ENCODE data around the gene OR2V2. TPM values are rescaled to one million over a fixed set of nuclear protein-coding genes. Genes with fewer than 3 reads are reported as not detected.
"Not testable (repeated sequence)": the region's sequence is repeated elsewhere in the genome, so short reads cannot be mapped to it uniquely, and the experiment has no call there.

Gene OR2V2
- total RNA-seq, 2 experiments from 2014 or later: not detected

DNA sequence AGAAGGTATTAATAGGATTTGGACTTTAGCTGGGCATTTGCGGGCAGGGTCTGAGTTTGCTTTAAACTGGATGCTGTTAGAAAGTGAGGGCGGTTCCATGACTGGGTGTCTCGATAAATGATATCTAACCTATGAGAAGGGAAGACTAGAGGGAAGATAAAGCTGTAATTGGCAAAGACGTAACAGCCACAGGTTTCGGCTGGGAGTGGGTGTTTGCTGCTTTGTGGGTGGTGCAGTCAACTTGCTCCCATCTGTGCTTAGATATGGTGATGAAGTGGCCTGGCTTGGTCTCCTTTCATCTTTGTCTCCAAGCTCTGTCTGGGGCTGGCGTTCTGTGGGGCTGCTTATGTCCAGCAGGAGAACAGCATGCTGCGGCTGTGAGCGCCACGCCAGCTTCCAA, 39.7 kb upstream of the OR2V2 start:
- DNase-seq: no peak
- Mint-ChIP-seq H3K36me3 (ENCODE audit: low read depth) (no peaks in the 10 kb centered on the region), H3K27me3 (ENCODE audit: low read depth) (peaks cover 66% of the 10 kb centered on the region), H3K4me3 (no peak overlapping the region), H3K4me1 (ENCODE audit: low read depth) (peaks cover 5% of the 10 kb centered on the region), H3K9me3 (no peaks in the 10 kb centered on the region), H3K27ac (no peak overlapping the region)
- intact Hi-C loops (cut with micrococcal nuclease): no loop called here
- CTCF ChIA-PET: interaction anchor here (0.6 kb wide), 2 partner anchors 27 to 361 kb away, joined by 4 read pairs; no protein-coding TSS in a partner anchor

DNA sequence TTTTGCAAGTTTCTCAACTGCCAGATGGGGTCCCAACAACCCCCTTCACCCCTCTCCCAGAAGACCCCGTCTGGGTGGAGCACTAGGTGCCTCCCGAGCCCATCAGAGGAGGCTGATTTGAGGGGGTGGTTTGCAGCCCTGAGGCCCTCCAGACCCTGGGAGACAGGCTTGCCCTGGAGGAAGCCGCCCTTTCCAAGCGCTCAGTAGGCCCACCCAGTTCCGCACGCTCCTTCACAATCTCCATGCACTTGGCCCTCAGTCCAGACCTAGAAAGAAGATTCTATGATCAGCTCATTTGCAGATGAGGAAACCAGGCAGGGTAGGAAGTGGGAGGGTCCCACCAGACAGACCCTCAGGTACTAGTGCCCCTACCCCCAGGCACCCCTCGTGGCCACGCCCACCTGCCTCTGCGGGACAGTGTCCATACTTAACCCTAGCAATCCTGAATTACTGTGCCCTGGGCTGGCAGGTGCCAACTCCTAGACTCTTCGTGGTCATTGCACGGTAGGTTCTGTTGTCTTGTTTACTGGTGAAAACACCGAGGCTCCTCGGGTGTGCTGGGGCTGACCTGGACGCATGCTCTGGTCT, 38.7 kb upstream of the OR2V2 start:
- no peak for DNase-seq
- CTCF ChIA-PET: interaction anchor here (0.6 kb wide), 1 partner anchor 362 kb away, joined by 4 read pairs; no protein-coding TSS in a partner anchor
- intact Hi-C loops (cut with micrococcal nuclease): no loop called here
- Mint-ChIP-seq H3K4me1 (ENCODE audit: low read depth) (peaks cover 5% of the 10 kb centered on the region), H3K27me3 (ENCODE audit: low read depth) (peaks cover 64% of the 10 kb centered on the region), H3K4me3 (no peak overlapping the region), H3K36me3 (ENCODE audit: low read depth) (no peaks in the 10 kb centered on the region), H3K27ac (no peak overlapping the region), H3K9me3 (peaks cover 1% of the 10 kb centered on the region)

DNA sequence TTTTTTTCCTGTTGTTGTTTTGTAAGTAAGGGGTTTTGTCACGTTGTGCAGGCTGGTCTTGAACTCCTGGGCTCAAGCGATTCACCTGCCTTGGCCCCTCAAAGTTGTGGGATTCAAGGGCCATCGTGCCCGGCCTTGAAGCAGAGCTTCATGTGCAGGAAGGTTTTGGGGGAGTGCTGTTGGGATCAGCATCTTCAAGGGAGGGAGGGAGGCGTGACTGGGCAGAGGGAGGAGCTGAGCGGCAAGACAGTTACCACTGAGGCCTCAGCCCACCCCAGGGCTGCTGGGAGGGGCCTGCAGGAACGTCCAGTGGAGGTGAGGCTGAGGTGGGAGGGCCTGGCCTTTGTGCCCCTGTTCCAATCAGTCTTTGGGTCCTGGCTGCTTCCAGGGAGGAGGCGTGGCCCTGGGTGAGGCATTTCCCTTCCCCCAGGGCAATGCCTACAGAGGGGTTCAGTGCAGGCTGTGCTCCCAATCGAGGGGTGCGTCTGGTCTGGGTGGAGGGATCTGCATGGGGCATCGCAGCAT, 37.8 kb upstream of the OR2V2 start:
- H3K4me1 Mint-ChIP-seq (ENCODE audit: low read depth): no peaks in the 10 kb centered on the region
- H3K9me3 Mint-ChIP-seq: peaks cover 7% of the 10 kb centered on the region
- CTCF ChIA-PET: no interaction called here
- H3K27me3 Mint-ChIP-seq (ENCODE audit: low read depth): peaks cover 66% of the 10 kb centered on the region
- H3K4me3 Mint-ChIP-seq: no peak overlapping the region
- DNase-seq: no peak
- no peaks in the 10 kb centered on the region for H3K36me3 Mint-ChIP-seq (ENCODE audit: low read depth)
- intact Hi-C loops (cut with micrococcal nuclease): no loop called here
- no peak overlapping the region for H3K27ac Mint-ChIP-seq

DNA sequence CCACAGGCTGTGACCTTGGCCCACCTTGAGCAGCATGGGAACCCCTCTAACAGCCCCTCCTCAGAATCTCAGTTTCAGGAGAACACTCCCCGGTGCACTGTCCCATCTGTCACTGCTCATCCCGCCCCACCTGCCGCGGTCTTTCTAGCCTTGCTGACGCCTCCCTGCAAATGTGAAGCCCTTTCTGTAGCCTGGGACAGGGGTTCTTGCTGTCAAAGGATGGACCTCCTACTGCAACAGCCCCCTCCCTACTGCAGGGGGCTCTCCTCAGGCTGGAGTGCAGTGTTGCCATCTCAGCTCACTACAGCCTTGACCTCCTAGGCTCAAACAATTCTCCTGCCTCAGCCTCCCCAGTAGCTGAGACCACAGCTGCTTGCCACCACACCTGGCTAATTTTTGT, 36.4 kb upstream of the OR2V2 start:
- H3K36me3 Mint-ChIP-seq (ENCODE audit: low read depth): no peaks in the 10 kb centered on the region
- intact Hi-C loops (cut with micrococcal nuclease): no loop called here
- H3K9me3 Mint-ChIP-seq: peaks cover 7% of the 10 kb centered on the region
- DNase-seq: no peak
- H3K27ac Mint-ChIP-seq: no peak overlapping the region
- H3K4me3 Mint-ChIP-seq: no peak overlapping the region
- peaks cover 4% of the 10 kb centered on the region for H3K4me1 Mint-ChIP-seq (ENCODE audit: low read depth)
- H3K27me3 Mint-ChIP-seq (ENCODE audit: low read depth): peaks cover 70% of the 10 kb centered on the region
- CTCF ChIA-PET: no interaction called here

DNA sequence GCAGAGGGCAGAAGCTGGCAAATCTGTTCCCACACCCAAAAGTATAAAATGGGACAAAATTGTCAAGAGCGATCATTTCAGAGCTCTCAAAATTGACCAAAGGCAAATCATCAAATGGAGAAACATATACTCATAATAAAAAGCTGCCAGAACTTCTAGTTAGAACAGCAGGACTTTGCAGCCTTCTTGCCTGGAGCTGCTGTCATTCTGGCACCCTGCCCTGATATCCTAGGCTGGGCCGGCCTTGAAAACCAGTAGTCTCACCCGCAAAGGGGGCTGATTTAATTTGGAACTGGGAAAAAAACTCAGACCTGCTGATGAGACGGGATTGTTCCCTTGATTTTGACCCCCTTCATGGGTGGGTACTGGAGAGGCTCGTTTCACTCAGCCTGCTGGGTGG, 34.9 kb upstream of the OR2V2 start:
- no peak overlapping the region for H3K27ac Mint-ChIP-seq
- DNase-seq: no peak
- intact Hi-C loops (cut with micrococcal nuclease): no loop called here
- H3K4me3 Mint-ChIP-seq: no peak overlapping the region
- peaks cover 74% of the 10 kb centered on the region for H3K27me3 Mint-ChIP-seq (ENCODE audit: low read depth)
- peaks cover 7% of the 10 kb centered on the region for H3K9me3 Mint-ChIP-seq
- CTCF ChIA-PET: no interaction called here
- H3K4me1 Mint-ChIP-seq (ENCODE audit: low read depth): peaks cover 4% of the 10 kb centered on the region
- H3K36me3 Mint-ChIP-seq (ENCODE audit: low read depth): no peaks in the 10 kb centered on the region

DNA sequence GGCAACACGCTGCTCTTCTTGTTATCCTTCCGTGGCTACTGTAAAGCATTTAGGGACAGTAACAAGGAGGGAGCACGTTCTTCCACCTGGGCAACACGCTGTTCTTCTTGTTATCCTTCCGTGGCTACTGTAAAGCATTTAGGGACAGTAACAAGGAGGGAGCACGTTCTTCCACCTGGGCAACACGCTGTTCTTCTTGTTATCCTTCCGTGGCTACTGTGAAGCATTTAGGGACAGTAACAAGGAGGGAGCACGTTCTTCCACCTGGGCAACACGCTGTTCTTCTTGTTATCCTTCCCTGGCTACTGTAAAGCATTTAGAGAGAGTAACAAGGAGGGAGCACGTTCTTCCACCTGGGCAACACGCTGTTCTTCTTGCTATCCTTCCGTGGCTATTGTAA, 33.8 kb upstream of the OR2V2 start:
- peaks cover 77% of the 10 kb centered on the region for H3K27me3 Mint-ChIP-seq (ENCODE audit: low read depth)
- H3K4me1 Mint-ChIP-seq (ENCODE audit: low read depth); CTCF ChIA-PET; H3K4me3 Mint-ChIP-seq; H3K9me3 Mint-ChIP-seq; intact Hi-C loops (cut with micrococcal nuclease); DNase-seq; H3K36me3 Mint-ChIP-seq (ENCODE audit: low read depth); H3K27ac Mint-ChIP-seq: not testable (repeated sequence)

DNA sequence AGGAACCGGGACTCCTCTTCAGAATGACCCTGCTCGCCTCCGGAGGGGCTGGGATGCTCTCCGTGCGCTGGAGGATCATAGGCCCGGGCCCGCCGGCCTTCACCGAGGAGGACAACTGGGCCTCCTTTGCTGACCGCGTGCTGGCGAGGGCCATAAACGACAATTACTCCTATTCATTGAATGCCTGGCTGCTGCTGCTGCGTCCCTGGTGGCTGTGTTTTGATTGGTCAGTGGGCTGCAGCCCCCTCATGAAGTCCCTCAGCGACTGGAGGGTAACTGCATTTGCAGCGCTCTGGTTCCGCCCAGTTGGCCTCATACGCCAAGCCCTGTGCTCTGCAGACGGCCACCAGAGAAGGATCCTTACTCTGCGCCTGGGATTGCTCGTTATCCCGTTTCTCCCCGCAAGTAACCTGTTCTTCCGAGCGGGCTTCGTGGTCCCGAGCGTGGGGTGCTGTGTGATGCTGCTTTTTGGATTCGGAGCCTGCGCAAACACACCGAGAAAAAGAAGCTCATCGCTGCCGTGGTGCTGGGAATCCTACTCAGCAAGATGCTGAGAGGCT, 33.0 kb upstream of the OR2V2 start:
- Mint-ChIP-seq H3K9me3 (peaks cover 7% of the 10 kb centered on the region), H3K4me3 (no peak overlapping the region), H3K4me1 (ENCODE audit: low read depth) (peaks cover 4% of the 10 kb centered on the region), H3K27me3 (ENCODE audit: low read depth) (peaks cover 77% of the 10 kb centered on the region), H3K27ac (no peak overlapping the region), H3K36me3 (ENCODE audit: low read depth) (no peaks in the 10 kb centered on the region)
- DNase-seq: no peak
- CTCF ChIA-PET: no interaction called here
- intact Hi-C loops (cut with micrococcal nuclease): no loop called here

DNA sequence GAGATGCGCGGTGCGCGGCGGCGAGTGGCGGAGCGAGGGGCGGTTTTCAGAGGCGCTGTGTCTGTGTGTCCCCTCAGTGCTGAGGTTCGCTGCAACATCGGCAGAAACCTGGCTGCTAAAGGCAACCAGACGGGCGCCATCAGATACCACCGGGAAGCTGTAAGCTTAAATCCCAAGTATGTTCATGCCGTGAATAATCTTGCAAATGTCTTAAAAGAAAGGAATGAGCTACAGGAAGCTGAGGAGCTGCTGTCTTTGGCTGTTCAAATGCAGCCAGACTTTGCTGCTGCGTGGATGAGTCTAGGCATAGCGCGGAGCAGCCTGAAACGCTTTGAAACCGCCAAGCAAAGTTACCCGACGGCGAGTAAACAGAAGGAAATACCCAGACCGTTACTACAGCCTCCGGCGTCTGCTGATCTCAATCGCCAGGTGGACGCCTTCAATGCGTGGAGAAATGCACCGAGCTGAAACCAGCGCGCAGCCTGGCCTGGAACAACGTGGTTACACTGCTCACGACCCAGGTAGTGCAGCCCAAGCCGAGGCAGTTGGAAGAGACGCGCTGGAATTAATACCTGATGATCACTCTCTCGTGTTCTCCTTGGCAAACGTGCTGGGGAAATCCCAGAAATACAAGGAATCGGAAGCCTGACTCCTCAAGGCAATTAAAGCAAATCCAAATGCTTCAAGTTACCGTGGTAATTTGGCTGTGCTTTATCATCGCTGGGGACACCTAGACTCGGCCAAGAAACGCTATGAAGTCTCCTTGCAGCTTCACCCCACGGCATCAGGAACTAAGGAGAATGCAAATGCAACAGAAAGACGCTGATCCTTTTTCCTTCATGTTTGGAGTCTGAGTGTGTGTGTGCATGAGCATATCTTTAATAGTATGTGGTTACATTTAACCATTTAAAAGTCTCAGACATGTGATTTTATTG, 32.3 kb upstream of the OR2V2 start:
- intact Hi-C loops (cut with micrococcal nuclease): no loop called here
- CTCF ChIA-PET: no interaction called here
- no peaks in the 10 kb centered on the region for H3K36me3 Mint-ChIP-seq (ENCODE audit: low read depth)
- peak; percentile 12 for DNase-seq
- H3K4me3 Mint-ChIP-seq: peak overlapping the region; percentile 18
- H3K9me3 Mint-ChIP-seq: peaks cover 7% of the 10 kb centered on the region
- peaks cover 72% of the 10 kb centered on the region for H3K27me3 Mint-ChIP-seq (ENCODE audit: low read depth)
- no peak overlapping the region for H3K27ac Mint-ChIP-seq
- H3K4me1 Mint-ChIP-seq (ENCODE audit: low read depth): peaks cover 4% of the 10 kb centered on the region

DNA sequence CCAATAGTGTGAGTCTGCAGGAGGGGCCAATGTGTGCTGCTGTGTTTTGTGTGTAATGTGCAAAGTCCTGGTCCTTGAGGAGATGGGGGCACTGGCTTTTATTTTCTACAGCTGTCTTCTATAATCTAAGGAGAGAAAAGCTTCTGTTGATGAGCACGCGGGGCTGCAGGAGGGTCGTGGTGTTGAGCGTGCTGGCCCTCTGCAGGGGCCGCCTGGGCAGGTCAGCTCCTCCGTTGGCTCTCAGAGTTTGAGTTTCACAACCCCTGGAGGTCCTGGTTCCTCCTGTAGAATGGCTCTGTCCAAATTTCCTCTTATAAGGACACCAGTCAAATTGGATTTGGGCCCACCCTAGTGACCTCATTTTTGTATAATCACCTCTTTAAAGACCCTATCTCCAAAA, 29.0 kb upstream of the OR2V2 start:
- CTCF ChIA-PET: no interaction called here
- H3K27me3 Mint-ChIP-seq (ENCODE audit: low read depth): peaks cover 79% of the 10 kb centered on the region
- intact Hi-C loops (cut with micrococcal nuclease): no loop called here

DNA sequence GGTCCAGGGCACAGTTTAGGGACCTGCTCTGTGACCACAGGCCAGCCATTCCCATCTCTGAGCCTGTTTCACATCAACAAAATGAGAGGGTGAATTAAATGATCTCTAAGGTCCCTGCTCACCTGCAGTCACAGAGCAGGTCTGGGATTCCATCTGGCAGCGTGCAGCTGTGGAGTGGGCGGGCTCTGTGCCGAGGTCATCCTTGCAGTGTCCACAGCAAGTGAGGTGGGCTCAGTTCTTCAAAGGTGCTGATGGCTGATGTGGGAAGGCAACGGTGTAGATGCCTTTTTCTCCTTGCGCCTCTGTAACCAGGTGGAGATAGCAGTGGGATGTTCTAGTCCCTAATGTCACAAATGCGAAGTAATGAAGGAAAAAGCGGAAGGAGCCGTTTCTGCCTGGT, 28.3 kb upstream of the OR2V2 start:
- Mint-ChIP-seq H3K4me3 (no peak overlapping the region), H3K4me1 (ENCODE audit: low read depth) (peaks cover 4% of the 10 kb centered on the region), H3K36me3 (ENCODE audit: low read depth) (no peaks in the 10 kb centered on the region), H3K27me3 (ENCODE audit: low read depth) (peaks cover 77% of the 10 kb centered on the region), H3K27ac (no peak overlapping the region), H3K9me3 (peaks cover 3% of the 10 kb centered on the region)
- CTCF ChIA-PET: no interaction called here
- no peak for DNase-seq
- intact Hi-C loops (cut with micrococcal nuclease): no loop called here

More for the DNA sequence above, 29.0 kb upstream of the OR2V2 start:
- Mint-ChIP-seq H3K36me3 (ENCODE audit: low read depth) (no peaks in the 10 kb centered on the region), H3K4me1 (ENCODE audit: low read depth) (peaks cover 4% of the 10 kb centered on the region), H3K27ac (no peak overlapping the region), H3K4me3 (no peak overlapping the region), H3K9me3 (peaks cover 5% of the 10 kb centered on the region)
- no peak for DNase-seq

DNA sequence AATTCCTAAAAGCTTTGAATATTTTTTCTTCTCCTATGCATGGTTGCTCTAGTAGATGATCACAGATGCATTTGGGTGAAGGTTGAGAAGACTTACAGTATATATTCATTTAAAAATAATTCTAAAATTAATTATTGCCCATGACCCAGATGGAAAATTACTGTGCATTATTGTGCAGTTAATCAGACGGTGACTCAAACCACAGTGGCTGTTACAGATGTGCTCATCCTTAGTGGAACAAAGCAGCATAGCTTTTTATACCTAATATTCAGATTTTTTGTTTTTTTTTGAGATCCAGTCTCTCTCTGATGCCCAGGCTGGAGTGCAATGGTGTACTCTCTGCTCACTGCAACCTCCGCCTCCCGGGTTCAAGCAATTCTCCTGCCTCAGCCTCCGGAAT, 27.1 kb upstream of the OR2V2 start:
- Mint-ChIP-seq H3K9me3 (no peaks in the 10 kb centered on the region), H3K27me3 (ENCODE audit: low read depth) (peaks cover 69% of the 10 kb centered on the region), H3K4me3 (no peak overlapping the region), H3K36me3 (ENCODE audit: low read depth) (no peaks in the 10 kb centered on the region), H3K4me1 (ENCODE audit: low read depth) (peaks cover under 1% of the 10 kb centered on the region), H3K27ac (no peak overlapping the region)
- intact Hi-C loops (cut with micrococcal nuclease): no loop called here
- CTCF ChIA-PET: no interaction called here
- no peak for DNase-seq

DNA sequence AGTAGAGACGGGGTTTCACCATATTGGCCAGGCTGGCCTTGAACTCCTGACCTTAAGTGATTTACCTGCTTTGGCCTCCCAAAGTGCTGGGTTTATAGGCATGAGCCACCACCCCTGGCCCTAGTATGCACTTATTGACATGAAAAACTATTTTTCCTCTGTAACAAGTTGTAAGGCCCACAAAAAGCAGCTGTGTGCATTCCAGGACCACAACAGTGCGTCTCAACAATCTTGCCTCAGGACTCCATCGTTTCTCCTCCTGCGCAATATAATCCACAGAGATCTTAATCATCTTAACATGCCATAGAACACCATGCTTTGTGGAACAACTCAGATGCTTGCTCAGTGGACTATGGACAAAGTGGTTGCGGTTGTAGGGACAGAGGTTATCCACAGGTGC, 26.6 kb upstream of the OR2V2 start:
- H3K36me3 Mint-ChIP-seq (ENCODE audit: low read depth): no peaks in the 10 kb centered on the region
- no peaks in the 10 kb centered on the region for H3K9me3 Mint-ChIP-seq
- CTCF ChIA-PET: no interaction called here
- H3K27ac Mint-ChIP-seq: no peak overlapping the region
- no peak overlapping the region for H3K4me3 Mint-ChIP-seq
- H3K4me1 Mint-ChIP-seq (ENCODE audit: low read depth): no peaks in the 10 kb centered on the region
- no peak for DNase-seq
- intact Hi-C loops (cut with micrococcal nuclease): no loop called here
- peaks cover 68% of the 10 kb centered on the region for H3K27me3 Mint-ChIP-seq (ENCODE audit: low read depth)
